Measurements from ENCODE around the gene CDY1. TPM values are rescaled to one million over a fixed set of nuclear protein-coding genes. Genes with fewer than 3 reads are reported as not detected.
"Not testable (repeated sequence)": the region's sequence is repeated elsewhere in the genome, so short reads cannot be mapped to it uniquely, and the experiment has no call there.

The CDY1 gene
- polyA plus RNA-seq (ENCODE audit: insufficient read length in 4 of 4) = not detected

GRCh38 chrY:25621817-25622216, at the start of gene CDY1:
CDY1 (plus strand) TSS chrY:25622117; CDS start chrY:25622443, 326 bp downstream.
- DNase-seq (ENCODE audit: low read depth in 4 of 4, low spot score in 3 of 4) = not testable (repeated sequence)

GRCh38 chrY:25593336-25593735, 28.6 kb upstream of the CDY1 start:
- not testable (repeated sequence) for DNase-seq (ENCODE audit: low read depth in 4 of 4, low spot score in 3 of 4)

- not testable (repeated sequence) for DNase-seq (ENCODE audit: low read depth in 4 of 4, low spot score in 3 of 4)
Observed at GRCh38 chrY:25620209-25620608, 1.7 kb upstream of the CDY1 start.

GRCh38 chrY:25626524-25626923, 4.6 kb downstream of the CDY1 start:
- not testable (repeated sequence) for DNase-seq (ENCODE audit: low read depth in 4 of 4, low spot score in 3 of 4)

- DNase-seq (ENCODE audit: low read depth in 4 of 4, low spot score in 3 of 4) = not testable (repeated sequence)
Observed at GRCh38 chrY:25630383-25631112, 8.6 kb downstream of the CDY1 start.

- not testable (repeated sequence) for DNase-seq (ENCODE audit: low read depth in 4 of 4, low spot score in 3 of 4)
Observed at GRCh38 chrY:25639852-25640251, 17.9 kb downstream of the CDY1 start.

- DNase-seq (ENCODE audit: low read depth in 4 of 4, low spot score in 3 of 4) = not testable (repeated sequence)
Observed at GRCh38 chrY:25643024-25643915, 21.4 kb downstream of the CDY1 start.

All from left renal pelvis (tissue), 4 donors.